ENCODE measurements around the gene TNFSF13. TPM values are rescaled to one million over a fixed set of nuclear protein-coding genes. Genes with fewer than 3 reads are reported as not detected.

TNFSF13 gene
- total and polyA plus RNA-seq, 2 of the 8 experiments (the other 6 are each of a cell fraction or from before 2014, with no cell fraction given), result 2.1 to 2.6 TPM

DNA sequence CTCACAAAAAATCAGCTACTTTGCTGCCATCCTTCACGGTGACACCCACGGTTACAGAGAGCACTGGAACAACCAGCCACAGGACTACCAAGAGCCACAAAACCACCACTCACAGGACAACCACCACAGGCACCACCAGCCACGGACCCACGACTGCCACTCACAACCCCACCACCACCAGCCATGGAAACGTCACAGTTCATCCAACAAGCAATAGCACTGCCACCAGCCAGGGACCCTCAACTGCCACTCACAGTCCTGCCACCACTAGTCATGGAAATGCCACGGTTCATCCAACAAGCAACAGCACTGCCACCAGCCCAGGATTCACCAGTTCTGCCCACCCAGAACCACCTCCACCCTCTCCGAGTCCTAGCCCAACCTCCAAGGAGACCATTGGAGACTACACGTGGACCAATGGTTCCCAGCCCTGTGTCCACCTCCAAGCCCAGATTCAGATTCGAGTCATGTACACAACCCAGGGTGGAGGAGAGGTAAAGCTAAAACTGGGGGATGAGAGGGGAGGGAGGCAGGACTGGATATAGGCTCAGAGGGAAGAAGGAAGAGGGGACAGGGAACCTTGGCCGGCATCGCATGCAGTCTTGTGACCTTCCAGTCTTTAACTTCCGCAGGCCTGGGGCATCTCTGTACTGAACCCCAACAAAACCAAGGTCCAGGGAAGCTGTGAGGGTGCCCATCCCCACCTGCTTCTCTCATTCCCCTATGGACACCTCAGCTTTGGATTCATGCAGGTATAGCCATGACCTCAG is 21.5 kb downstream of the TNFSF13 start (continued):
- TF ChIP-seq, protein P1, sequence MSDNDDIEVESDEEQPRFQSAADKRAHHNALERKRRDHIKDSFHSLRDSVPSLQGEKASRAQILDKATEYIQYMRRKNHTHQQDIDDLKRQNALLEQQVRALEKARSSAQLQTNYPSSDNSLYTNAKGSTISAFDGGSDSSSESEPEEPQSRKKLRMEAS (IDR thresholded peaks at IDR 0.05), result no peak
- TF ChIP-seq, protein P2, sequence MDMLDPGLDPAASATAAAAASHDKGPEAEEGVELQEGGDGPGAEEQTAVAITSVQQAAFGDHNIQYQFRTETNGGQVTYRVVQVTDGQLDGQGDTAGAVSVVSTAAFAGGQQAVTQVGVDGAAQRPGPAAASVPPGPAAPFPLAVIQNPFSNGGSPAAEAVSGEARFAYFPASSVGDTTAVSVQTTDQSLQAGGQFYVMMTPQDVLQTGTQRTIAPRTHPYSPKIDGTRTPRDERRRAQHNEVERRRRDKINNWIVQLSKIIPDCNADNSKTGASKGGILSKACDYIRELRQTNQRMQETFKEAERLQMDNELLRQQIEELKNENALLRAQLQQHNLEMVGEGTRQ (IDR thresholded peaks at IDR 0.05; ENCODE audit: low read length), result no peak
- TF ChIP-seq GTF2F1 (IDR thresholded peaks at IDR 0.05; ENCODE audit: borderline replicate concordance, low read depth, low read length) (no peak), ZNF274 (IDR thresholded peaks at IDR 0.05; ENCODE audit: borderline replicate concordance, extremely low read depth, low read length) (no peak), CHD1 (IDR thresholded peaks at IDR 0.05; ENCODE audit: low read depth, low read length) (no peak), FOSL1 (IDR thresholded peaks at IDR 0.05; ENCODE audit: insufficient read depth, low read depth, low read length) (0 out of 2 replicates have a peak, but pooled peaks have one; percentile 42), CBX5 (IDR thresholded peaks at IDR 0.05; ENCODE audit: low read depth, low read length) (no peak), TAF7 (optimal IDR thresholded peaks at IDR 0.05; ENCODE audit: borderline replicate concordance, low read depth, low read length) (peak; percentile 1), BCL11A (IDR thresholded peaks at IDR 0.05; ENCODE audit: low read depth in 2 of 2, low read length in 2 of 2) (no peak), ASH2L (IDR thresholded peaks at IDR 0.05; ENCODE audit: low read length) (no peak), EGR1 (IDR thresholded peaks at IDR 0.05; ENCODE audit: borderline replicate concordance, low read depth, low read length) (peak; percentile 33; the same call in 1 of the 2 replicates), POU5F1 (IDR thresholded peaks at IDR 0.05; ENCODE audit: low read depth, low read length) (no peak), TAF1 (IDR thresholded peaks at IDR 0.05; ENCODE audit: low read depth, low read length) (no peak), KDM1A (IDR thresholded peaks at IDR 0.05; ENCODE audit: borderline replicate concordance, low read length) (no peak), JUND (IDR thresholded peaks at IDR 0.05; ENCODE audit: low read length) (no peak), TEAD4 (IDR thresholded peaks at IDR 0.05; ENCODE audit: low read depth, low read length) (no peak), CEBPB (IDR thresholded peaks at IDR 0.05; ENCODE audit: low read depth, low read length) (no peak), SAP30 (IDR thresholded peaks at IDR 0.05; ENCODE audit: insufficient read depth, insufficient replicate concordance, low read length) (no peak)
- TF ChIP-seq, protein P3, sequence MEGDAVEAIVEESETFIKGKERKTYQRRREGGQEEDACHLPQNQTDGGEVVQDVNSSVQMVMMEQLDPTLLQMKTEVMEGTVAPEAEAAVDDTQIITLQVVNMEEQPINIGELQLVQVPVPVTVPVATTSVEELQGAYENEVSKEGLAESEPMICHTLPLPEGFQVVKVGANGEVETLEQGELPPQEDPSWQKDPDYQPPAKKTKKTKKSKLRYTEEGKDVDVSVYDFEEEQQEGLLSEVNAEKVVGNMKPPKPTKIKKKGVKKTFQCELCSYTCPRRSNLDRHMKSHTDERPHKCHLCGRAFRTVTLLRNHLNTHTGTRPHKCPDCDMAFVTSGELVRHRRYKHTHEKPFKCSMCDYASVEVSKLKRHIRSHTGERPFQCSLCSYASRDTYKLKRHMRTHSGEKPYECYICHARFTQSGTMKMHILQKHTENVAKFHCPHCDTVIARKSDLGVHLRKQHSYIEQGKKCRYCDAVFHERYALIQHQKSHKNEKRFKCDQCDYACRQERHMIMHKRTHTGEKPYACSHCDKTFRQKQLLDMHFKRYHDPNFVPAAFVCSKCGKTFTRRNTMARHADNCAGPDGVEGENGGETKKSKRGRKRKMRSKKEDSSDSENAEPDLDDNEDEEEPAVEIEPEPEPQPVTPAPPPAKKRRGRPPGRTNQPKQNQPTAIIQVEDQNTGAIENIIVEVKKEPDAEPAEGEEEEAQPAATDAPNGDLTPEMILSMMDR (IDR thresholded peaks at IDR 0.05; ENCODE audit: control extremely low read depth in 1 of 3, insufficient read depth in 1 of 3, low read depth in 1 of 3, low read length in 3 of 3), result no peak
- TF ChIP-seq, protein P4, sequence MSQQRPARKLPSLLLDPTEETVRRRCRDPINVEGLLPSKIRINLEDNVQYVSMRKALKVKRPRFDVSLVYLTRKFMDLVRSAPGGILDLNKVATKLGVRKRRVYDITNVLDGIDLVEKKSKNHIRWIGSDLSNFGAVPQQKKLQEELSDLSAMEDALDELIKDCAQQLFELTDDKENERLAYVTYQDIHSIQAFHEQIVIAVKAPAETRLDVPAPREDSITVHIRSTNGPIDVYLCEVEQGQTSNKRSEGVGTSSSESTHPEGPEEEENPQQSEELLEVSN (IDR thresholded peaks at IDR 0.05), result no peak

All from H1 (cell line).